ENCODE measurements around the gene PPP1R15B.

DNA sequence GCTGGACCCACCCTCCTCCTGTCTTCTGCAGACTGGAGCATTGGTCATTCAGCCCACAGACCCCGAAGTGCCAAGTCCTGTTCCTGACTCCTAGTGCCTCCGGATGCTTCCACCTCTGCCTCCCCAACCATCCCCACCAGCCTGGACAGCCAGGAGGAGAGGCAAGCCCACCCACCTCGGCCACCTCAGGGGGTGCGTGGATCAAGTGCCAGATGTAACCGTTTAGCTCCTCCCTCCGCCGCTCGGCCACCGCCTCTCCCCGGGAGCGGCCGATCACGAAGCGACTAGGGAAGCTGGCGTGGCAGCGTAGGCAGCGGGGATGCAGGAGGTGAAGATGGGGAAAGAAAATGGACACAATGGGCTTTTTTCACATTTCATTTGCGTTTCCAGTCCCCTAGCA is 18.1 kb upstream of the PPP1R15B start:
- TF ChIP-seq, protein P1, sequence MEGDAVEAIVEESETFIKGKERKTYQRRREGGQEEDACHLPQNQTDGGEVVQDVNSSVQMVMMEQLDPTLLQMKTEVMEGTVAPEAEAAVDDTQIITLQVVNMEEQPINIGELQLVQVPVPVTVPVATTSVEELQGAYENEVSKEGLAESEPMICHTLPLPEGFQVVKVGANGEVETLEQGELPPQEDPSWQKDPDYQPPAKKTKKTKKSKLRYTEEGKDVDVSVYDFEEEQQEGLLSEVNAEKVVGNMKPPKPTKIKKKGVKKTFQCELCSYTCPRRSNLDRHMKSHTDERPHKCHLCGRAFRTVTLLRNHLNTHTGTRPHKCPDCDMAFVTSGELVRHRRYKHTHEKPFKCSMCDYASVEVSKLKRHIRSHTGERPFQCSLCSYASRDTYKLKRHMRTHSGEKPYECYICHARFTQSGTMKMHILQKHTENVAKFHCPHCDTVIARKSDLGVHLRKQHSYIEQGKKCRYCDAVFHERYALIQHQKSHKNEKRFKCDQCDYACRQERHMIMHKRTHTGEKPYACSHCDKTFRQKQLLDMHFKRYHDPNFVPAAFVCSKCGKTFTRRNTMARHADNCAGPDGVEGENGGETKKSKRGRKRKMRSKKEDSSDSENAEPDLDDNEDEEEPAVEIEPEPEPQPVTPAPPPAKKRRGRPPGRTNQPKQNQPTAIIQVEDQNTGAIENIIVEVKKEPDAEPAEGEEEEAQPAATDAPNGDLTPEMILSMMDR (IDR thresholded peaks at IDR 0.05), result no peak
- TF ChIP-seq POLR2A (IDR thresholded peaks at IDR 0.05; ENCODE audit: low read length) (no peak), ZFP36 (IDR thresholded peaks at IDR 0.05; ENCODE audit: borderline replicate concordance, partially characterized antibody) (no peak)
- TF ChIP-seq, protein P2, sequence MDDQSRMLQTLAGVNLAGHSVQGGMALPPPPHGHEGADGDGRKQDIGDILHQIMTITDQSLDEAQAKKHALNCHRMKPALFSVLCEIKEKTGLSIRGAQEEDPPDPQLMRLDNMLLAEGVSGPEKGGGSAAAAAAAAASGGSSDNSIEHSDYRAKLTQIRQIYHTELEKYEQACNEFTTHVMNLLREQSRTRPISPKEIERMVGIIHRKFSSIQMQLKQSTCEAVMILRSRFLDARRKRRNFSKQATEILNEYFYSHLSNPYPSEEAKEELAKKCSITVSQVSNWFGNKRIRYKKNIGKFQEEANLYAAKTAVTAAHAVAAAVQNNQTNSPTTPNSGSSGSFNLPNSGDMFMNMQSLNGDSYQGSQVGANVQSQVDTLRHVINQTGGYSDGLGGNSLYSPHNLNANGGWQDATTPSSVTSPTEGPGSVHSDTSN (IDR thresholded peaks at IDR 0.05), result no peak

Measured in A549 (cell line).